GM19395 (cell line): Measurements from ENCODE around the gene MRPL1.
A peak's percentile ranks its signal among the peaks of the same experiment; 100 is the strongest.

Source experiments
- ATAC-seq: cut with Tn5 transposase; IDR thresholded peaks from one replicate; pipeline ENCODE4 v1.9.1; 2021; ENCODE audit warnings: mild to moderate bottlenecking, moderate library complexity; ENCODE audit not compliant: unreplicated experiment

Gene MRPL1

GRCh38 chr4:77862478-77863216 lies at the start of gene MRPL1:
Gene MRPL1 (plus strand): TSS chr4:77862830. CDS start chr4:77862849, 19 bp downstream.
- ATAC-seq, result peak; percentile 88

GRCh38 chr4:77815636-77816035 lies 47.0 kb upstream of the MRPL1 start:
- no peak for ATAC-seq

- no peak for ATAC-seq
Measured at GRCh38 chr4:77816546-77816945, 46.1 kb upstream of the MRPL1 start.

- peak; percentile 11 for ATAC-seq
Measured at GRCh38 chr4:77817304-77818072, 45.1 kb upstream of the MRPL1 start.

- peak; percentile 40 for ATAC-seq
Measured at GRCh38 chr4:77818073-77818601, 44.5 kb upstream of the MRPL1 start.

GRCh38 chr4:77818602-77819403 lies 43.8 kb upstream of the MRPL1 start, which contains the start of gene CNOT6L:
Gene CNOT6L (minus strand): TSS chr4:77819368. CDS start chr4:77819308, 60 bp downstream.
- peak; percentile 18 for ATAC-seq

- ATAC-seq, result peak; percentile 15
Measured at GRCh38 chr4:77819404-77819842, 43.2 kb upstream of the MRPL1 start.

- ATAC-seq, result peak; percentile 75
Measured at GRCh38 chr4:77819843-77820648, 42.6 kb upstream of the MRPL1 start.

GRCh38 chr4:77820649-77821561 lies 41.7 kb upstream of the MRPL1 start:
- no peak for ATAC-seq

GRCh38 chr4:77821775-77822174 lies 40.9 kb upstream of the MRPL1 start:
- ATAC-seq, result no peak

- no peak for ATAC-seq
Measured at GRCh38 chr4:77826275-77826674, 36.4 kb upstream of the MRPL1 start.

- peak; percentile 80 for ATAC-seq
Measured at GRCh38 chr4:77827343-77827742, 35.3 kb upstream of the MRPL1 start.

- ATAC-seq, result no peak
Measured at GRCh38 chr4:77833126-77833724, 29.4 kb upstream of the MRPL1 start.

- no peak for ATAC-seq
Measured at GRCh38 chr4:77834403-77834802, 28.2 kb upstream of the MRPL1 start.

GRCh38 chr4:77843628-77844027 lies 19.0 kb upstream of the MRPL1 start:
- ATAC-seq, result no peak

GRCh38 chr4:77844363-77844762 lies 18.3 kb upstream of the MRPL1 start:
- no peak for ATAC-seq

GRCh38 chr4:77845400-77845799 lies 17.2 kb upstream of the MRPL1 start:
- ATAC-seq, result no peak

- ATAC-seq, result no peak
Measured at GRCh38 chr4:77845929-77846328, 16.7 kb upstream of the MRPL1 start.

- ATAC-seq, result no peak
Measured at GRCh38 chr4:77848508-77848907, 14.1 kb upstream of the MRPL1 start.
